Neural crest cell (in vitro differentiated cells): ENCODE data around the gene MTMR6. TPM values are rescaled to one million over a fixed set of nuclear protein-coding genes. Genes with fewer than 3 reads are reported as not detected.

Source experiments
- DNase-seq: peaks from one replicate; pipeline ENCODE4 v3.0.0; 2021; ENCODE audit warnings: low read depth, mixed read lengths, low spot score
- H3K27ac Mint-ChIP-seq: one replicate; pipeline ENCODE4 v1.8.0; 2021; ENCODE audit warnings: mild to moderate bottlenecking, mixed read lengths; ENCODE audit not compliant: unreplicated experiment
- H3K27me3 Mint-ChIP-seq: 2 replicates; pipeline ENCODE4 v1.8.0; 2021; ENCODE audit warnings: low read depth, mild to moderate bottlenecking, mixed read lengths
- H3K36me3 Mint-ChIP-seq: 2 replicates; pipeline ENCODE4 v1.8.0; 2021; ENCODE audit warnings: low read depth, mild to moderate bottlenecking, mixed read lengths
- H3K4me1 Mint-ChIP-seq: 2 replicates; pipeline ENCODE4 v1.8.0; 2021; ENCODE audit warnings: mixed read lengths
- H3K4me3 Mint-ChIP-seq: one replicate; pipeline ENCODE4 v1.8.0; 2021; ENCODE audit warnings: mild to moderate bottlenecking, mixed read lengths
- H3K9me3 Mint-ChIP-seq: 2 replicates; pipeline ENCODE4 v1.8.0; 2021; ENCODE audit warnings: mixed read lengths
- CTCF ChIP-seq: fragments of 200-600 bp; sonication (generic); conservative IDR thresholded peaks from 2 replicates; pipeline ENCODE4 v1.5.0; 2021; ENCODE audit warnings: antibody characterized with exemption, mild to moderate bottlenecking
- total RNA-seq: library from RNA; stranded (reverse); gene quantifications from 2 replicates; pipeline ENCODE4 v1.2.1, GENCODE V29; 2021

MTMR6 gene
- total RNA-seq, 1 donor from 2014 or later, result 14.5 TPM

GRCh38 chr13:25286308-25286968 lies 850 bp downstream of the MTMR6 start:
- Mint-ChIP-seq H3K27ac (peak overlapping the region; percentile 86), H3K9me3 (no peaks in the 10 kb centered on the region), H3K4me1 (peaks cover 29% of the 10 kb centered on the region), H3K27me3 (peaks cover 24% of the 10 kb centered on the region), H3K4me3 (peak overlapping the region; percentile 96), H3K36me3 (no peaks in the 10 kb centered on the region)
- TF ChIP-seq CTCF, result no peak
- DNase-seq, result peak; percentile 9

- Mint-ChIP-seq H3K36me3 (peaks cover 3% of the 10 kb centered on the region), H3K27me3 (no peaks in the 10 kb centered on the region), H3K9me3 (no peaks in the 10 kb centered on the region), H3K27ac (no peak overlapping the region), H3K4me1 (peaks cover 35% of the 10 kb centered on the region), H3K4me3 (no peak overlapping the region)
- no peak for TF ChIP-seq CTCF
- DNase-seq, result no peak
Measured at GRCh38 chr13:25281935-25282332, 5.4 kb downstream of the MTMR6 start.

GRCh38 chr13:25281193-25281934 lies 5.9 kb downstream of the MTMR6 start:
- Mint-ChIP-seq H3K4me1 (peaks cover 31% of the 10 kb centered on the region), H3K9me3 (no peaks in the 10 kb centered on the region), H3K4me3 (peak overlapping the region; percentile 13), H3K27me3 (no peaks in the 10 kb centered on the region), H3K27ac (no peak overlapping the region), H3K36me3 (peaks cover 3% of the 10 kb centered on the region)
- DNase-seq, result no peak
- no peak for TF ChIP-seq CTCF

- H3K4me3 Mint-ChIP-seq, result no peak overlapping the region
- no peak for TF ChIP-seq CTCF
- H3K4me1 Mint-ChIP-seq, result peaks cover 23% of the 10 kb centered on the region
- H3K27ac Mint-ChIP-seq, result no peak overlapping the region
- no peaks in the 10 kb centered on the region for H3K9me3 Mint-ChIP-seq
- H3K36me3 Mint-ChIP-seq, result peaks cover 3% of the 10 kb centered on the region
- no peak for DNase-seq
- no peaks in the 10 kb centered on the region for H3K27me3 Mint-ChIP-seq
Measured at GRCh38 chr13:25280396-25280795, 6.9 kb downstream of the MTMR6 start.

- H3K27me3 Mint-ChIP-seq, result no peaks in the 10 kb centered on the region
- TF ChIP-seq CTCF, result no peak
- H3K36me3 Mint-ChIP-seq, result peaks cover 9% of the 10 kb centered on the region
- H3K27ac Mint-ChIP-seq, result no peak overlapping the region
- peaks cover 8% of the 10 kb centered on the region for H3K4me1 Mint-ChIP-seq
- no peak for DNase-seq
- H3K9me3 Mint-ChIP-seq, result no peaks in the 10 kb centered on the region
- no peak overlapping the region for H3K4me3 Mint-ChIP-seq
Measured at GRCh38 chr13:25276748-25277147, 10.5 kb downstream of the MTMR6 start.
